ENCODE measurements around the gene VPS13D.
"Not testable (repeated sequence)": the region's sequence is repeated elsewhere in the genome, so short reads cannot be mapped to it uniquely, and the experiment has no call there.

Gene VPS13D

DNA sequence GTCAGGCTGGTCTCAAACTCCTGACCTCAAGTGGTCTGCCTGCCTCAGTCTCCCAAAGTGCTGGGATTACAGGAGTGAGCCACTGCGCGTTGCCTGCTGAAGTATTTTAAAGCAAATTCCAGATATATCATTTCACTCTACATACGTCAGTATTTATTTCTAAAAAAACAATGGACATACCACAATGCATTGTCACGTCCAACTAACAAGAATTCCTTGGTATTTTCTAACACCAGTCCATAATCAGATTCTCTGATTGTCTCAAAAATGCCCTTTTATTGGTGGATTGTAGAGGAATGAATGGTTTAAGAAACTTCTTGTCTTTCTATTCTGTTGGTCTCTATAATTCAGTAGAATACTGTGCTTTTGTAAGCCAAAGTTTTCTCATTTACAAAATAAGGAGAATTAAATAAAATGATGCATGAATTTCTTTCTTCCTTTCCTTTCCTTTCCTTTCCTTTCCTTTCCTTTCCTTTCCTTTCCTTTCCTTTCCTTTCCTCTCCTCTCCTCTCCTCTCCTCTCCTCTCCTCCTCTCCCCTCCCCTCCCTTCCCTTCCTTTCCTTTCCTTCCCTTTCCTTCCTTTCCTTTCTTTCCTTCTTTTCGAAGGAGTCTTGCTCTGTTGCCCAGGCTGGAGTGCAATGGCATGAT, 55.8 kb downstream of the VPS13D start:
- DNase-seq (ENCODE audit: low read depth in 1 of 2, low spot score in 1 of 2) = no peak

DNA sequence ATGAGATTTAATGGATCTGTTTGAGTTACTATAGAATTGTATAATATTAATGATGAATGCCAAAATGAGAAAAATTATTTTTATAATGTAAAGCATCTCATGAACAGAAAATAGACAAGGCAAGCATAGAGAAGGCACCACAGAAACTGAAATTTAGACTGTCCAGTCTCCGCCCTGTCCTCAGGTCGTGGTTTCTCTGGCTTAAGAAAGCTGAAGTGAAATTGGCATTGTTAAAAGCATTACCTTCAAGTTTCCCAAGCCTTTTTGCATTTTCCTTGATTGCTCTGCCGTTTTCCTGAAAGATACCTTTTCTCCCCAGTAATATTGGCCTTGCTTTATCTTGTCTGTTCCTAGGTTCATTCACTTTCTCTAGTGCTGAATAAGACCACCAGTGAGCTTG, 58.0 kb downstream of the VPS13D start:
- no peak for DNase-seq (ENCODE audit: low read depth in 1 of 2, low spot score in 1 of 2)

DNA sequence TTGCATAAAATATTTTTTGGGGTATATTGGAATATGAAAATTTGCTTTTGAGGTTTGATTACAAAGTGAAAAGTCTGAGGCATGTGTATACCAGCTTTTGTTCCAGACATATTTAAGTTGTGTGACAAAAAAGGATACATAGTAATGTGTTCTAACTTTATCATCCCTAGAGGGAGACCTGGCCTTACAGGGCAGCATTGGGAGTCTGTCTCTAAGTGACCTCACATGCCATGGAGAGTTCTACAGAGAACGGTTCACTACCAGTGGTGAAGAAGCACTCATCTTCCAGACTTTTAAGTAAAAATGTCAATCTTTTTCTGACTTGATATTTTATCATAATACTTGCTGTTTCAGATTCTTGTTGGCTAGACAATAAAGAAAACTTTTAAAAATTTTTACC, 61.0 kb downstream of the VPS13D start:
- no peak for DNase-seq (ENCODE audit: low read depth in 1 of 2, low spot score in 1 of 2)

DNA sequence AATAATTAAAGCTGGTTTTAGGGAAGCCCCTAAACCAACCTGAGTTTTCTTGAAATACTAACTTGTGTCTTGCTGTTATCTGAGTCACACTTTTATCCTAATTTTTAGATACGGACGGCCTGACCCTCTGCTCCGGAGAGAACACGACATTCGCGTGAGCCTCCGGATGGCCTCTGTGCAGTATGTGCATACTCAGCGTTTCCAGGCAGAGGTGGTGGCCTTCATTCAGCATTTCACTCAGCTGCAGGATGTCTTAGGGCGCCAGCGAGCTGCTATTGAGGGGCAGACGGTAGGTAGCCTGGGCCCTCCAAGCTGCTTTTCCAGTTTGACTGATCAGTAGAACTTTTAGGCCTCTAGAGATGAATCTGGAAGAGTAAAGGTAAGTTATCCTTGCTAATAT, 63.6 kb downstream of the VPS13D start:
- DNase-seq (ENCODE audit: low read depth in 1 of 2, low spot score in 1 of 2) = no peak

DNA sequence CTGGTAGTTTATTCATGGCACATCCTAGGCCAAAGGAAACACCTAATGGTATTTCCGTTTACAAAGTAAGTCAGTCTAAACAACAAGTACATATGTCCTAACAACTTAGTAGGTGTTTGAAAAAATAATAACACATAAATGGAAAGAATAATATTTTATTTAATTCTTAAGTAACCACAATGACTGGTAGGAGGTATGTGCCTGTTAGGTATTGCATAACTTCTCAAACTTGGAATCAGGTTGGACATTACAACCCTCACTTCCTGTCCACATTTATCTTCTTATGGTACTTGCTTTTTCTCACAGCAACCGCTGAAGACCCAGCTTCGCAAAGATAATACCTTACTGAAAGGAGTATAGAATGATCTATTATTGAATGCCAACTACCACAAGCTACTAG, 64.2 kb downstream of the VPS13D start:
- no peak for DNase-seq (ENCODE audit: low read depth in 1 of 2, low spot score in 1 of 2)

DNA sequence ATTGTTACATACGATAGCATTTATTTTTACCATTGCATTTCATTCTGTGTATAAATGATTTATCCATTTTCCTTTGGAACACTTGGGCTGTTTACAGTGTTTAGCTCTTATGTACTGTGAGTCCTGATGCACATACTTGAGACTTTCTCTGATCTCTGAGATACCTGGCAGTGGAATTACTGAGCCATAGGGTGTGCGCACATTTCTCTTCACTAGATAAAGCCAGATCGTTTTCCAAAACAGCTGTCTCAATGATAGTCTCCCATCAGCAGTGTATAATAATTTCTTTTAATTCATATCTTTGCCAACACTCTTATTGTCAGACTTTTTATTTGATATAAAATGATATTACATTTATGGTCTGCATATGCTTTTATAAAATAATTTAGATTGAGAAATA, 66.2 kb downstream of the VPS13D start:
- DNase-seq (ENCODE audit: low read depth in 1 of 2, low spot score in 1 of 2) = no peak

DNA sequence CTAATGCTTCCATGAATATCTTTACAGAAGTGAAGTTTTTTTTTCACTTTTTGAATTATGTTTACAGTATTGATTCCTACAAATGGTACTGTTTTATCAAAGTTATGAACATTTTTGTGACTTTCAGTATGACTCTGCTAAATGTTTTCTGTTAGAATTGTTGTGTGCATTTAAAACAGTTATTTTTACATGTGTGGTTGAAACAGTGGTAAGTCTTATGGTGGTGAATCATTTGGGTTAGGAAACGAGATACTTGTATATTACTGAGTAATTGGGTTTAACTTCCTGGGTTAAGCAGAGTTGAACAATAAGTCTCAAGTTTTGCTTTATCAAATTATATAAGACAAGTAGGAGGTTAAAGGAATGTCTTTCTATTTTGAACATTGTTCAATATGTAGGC, 66.8 kb downstream of the VPS13D start:
- DNase-seq (ENCODE audit: low read depth in 1 of 2, low spot score in 1 of 2) = no peak

DNA sequence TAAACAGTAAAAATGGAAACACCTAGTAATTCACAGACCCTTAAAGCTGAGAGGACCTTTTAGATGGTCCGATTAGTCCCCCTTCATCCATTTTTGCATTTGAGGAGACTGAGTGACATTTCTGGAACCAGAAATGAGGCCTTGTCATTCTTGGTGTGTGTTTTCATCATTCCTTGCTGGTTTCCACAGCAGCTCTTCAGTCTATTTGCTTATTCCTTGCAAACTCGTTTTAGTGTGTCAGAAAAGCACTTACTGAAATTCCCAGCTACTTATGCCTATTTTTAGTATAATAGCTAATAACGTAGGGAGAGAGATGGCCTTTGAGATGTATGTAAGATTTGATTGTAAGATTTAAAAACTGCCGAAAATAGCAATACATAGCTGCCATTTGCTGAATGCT, 70.9 kb downstream of the VPS13D start:
- DNase-seq (ENCODE audit: low read depth in 1 of 2, low spot score in 1 of 2) = no peak

DNA sequence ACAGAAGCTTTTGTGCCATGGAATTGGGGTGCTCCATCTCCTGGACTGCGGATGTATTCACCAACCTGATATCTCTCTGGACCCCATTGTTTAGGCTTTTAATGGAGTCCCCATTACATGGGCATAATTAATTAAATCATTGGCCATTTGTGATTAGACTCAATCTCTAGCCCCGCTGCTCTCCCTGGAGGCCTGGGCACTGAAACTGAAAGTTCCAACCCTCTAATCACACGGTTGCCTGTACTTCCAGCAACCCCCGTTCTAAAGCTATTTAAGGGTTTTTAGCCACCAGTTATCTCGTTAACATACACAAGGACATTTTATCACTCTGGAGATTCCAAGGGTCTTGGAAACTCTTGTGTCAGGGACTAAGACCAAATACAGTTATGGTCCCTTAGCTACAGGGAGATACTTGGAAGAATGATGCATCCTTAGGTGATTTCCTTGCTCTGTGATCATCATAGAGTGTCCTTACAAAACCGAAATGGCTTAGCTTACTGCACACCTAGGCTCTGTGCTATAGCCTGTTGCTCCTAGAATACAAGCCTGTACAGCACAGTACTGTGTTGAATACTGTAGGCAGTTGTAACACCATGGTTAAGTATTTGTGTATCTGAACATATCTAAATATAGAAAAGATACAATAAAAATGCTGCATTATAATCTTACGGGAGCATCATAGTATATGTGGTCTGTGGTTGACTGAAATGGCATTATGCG, 71.8 kb downstream of the VPS13D start:
- no peak for DNase-seq (ENCODE audit: low read depth in 1 of 2, low spot score in 1 of 2)

DNA sequence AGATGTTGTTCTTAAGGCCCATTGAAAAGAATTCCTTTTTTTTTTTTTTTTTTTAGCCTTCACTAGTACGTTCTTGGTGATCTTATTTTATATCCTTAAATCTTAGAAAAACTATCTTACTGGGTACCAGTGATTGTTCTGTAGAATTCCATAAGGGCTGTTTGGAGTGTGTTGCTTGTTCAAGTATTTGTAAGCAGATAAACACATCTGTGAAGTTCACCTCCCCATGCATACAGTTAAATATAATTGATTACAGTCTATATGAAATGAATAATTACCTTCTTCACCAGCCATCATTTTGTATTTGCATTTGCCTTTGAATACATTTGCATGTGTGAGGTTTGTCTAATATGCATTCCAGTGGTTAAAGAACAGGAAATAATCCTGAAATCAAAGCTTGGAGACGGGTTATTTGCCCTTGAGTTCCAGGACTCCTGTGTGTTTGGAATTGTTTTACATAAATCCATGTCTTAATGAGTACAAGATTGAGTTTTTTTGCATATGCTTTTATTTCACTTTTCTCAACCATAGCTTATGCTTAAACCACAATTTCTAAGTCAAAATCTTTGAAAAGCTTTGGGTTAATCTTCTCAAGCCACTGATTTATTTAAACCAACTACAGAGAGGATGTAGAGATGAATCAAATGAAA, 73.1 kb downstream of the VPS13D start:
- DNase-seq (ENCODE audit: low read depth in 1 of 2, low spot score in 1 of 2) = no peak

DNA sequence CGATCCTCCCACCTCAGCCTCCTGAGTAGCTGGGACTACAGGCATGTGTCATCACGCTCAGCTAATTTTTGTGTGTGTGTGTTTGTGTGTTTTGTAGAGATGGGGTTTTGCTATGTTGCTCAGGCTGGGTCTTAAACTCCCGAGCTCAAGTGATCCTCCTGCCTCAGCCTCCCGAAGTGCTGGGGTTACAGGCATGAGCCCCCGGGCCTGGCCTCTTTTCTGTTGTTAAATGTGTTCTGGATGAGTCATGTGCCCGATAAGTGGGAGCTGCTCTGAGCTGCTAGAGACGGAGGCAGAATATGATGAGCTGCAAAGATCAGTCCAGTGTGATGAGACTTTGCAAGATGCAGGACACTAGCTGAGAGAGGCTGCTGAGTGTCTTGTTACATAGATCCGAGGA, 75.5 kb downstream of the VPS13D start:
- no peak for DNase-seq (ENCODE audit: low read depth in 1 of 2, low spot score in 1 of 2)

DNA sequence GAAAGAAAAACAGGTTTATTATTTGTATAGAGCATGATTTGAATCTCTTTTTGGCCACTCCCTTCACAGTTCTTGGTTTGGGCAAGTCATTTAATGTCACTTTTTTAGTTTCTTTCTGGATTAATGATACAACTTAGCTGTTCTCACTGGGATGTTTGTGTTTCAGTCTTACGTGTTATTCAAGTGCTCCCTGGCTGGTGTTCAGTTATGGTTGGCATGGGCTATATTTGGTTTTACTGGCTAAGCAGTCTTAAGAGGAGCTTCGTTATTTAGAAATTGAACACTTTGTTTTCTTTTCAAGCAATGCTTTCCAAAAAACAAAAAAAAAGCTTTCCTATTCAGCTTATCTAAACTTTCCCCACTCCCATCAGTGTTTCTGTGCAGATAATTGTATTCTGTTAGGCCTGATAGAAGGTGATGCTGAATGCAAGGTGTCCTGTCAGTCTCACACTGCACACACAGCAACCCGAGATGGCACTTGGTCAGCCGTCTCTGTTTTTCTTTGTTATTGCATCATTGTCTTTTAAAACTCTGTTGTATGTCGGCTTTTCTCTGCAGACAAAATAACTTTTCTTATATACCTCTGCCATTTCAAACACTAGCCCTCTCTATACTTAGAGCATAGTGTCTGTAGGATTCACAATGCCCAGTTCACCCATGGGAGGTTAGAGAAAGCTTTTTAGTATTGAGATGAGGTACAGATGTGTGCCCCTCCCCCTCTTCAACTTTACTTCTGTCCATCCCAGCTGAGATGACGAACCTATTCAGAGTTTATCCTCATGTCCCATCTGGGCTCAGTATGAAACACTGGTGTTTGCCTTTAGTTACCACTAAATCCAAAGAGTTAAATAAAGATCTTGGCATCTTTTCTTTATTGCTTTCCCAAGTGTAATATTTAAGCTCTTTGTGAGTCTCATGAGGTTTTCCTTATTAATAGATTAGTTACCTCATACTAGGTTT, 80.2 kb downstream of the VPS13D start:
- DNase-seq (ENCODE audit: low read depth in 1 of 2, low spot score in 1 of 2) = no peak

DNA sequence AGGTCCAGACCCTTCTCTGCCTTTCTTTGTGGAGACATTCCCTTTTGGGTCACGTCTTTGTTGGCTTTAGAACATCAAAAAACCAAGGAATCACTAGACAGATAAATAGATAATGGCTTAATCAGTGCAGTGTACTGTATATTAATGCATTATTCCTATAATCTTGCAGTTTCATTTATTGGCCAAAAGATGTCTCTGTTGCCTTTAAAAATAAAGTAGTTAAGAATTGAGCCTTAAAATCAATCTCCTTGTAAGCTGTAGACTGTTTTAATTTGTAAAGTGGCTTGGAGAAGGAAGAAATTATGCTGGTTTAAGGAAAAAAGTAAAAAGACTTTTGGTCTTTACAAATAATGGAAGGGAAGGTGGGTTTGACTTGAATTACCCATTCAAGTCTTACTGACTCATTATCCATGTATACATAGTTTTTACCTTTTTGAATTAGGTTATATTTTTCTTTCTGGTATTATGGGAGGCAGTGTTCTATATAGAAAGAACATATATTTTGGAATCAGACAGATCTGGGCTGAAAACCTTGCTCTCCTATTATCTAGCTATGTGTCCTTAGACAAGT, 84.6 kb downstream of the VPS13D start:
- no peak for DNase-seq (ENCODE audit: low read depth in 1 of 2, low spot score in 1 of 2)

DNA sequence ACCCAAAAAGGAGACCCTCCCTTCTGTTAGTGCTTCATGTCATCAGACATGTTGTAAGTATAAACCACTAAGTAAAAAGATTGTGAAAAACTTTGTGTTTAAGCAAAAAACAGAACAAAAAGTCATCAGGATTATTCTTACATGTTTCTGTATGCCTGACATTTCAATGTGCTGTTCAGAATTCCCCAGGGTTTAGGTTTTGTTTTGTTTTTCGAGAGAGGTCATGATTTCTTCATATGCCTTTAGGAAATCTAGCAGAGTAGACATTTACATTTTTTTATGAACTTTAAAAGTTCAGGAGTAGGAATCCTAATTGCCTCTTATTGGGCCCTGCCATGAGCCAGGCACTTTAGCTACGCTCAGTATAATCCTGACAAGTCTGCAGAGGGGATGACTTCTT, 85.3 kb downstream of the VPS13D start:
- no peak for DNase-seq (ENCODE audit: low read depth in 1 of 2, low spot score in 1 of 2)

DNA sequence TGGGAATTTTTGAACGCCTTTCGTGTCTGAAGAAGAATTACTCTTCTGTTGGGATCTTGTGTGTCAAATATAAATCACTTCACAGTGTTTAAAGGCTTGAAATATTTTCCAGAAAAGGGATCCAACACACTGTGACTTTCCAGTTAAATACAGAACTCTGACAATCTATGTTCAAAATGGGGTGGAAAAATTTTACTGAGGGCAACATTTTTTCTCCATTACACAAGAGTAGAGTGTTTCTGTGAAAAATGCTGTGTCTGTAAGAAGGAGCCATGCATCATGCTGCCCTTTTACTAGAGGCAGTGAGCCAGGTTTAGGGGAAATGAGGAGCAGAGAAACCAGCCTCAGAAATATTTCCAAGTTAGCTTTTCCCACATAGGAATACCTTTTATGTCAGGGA, 86.5 kb downstream of the VPS13D start:
- DNase-seq (ENCODE audit: low read depth in 1 of 2, low spot score in 1 of 2) = no peak

DNA sequence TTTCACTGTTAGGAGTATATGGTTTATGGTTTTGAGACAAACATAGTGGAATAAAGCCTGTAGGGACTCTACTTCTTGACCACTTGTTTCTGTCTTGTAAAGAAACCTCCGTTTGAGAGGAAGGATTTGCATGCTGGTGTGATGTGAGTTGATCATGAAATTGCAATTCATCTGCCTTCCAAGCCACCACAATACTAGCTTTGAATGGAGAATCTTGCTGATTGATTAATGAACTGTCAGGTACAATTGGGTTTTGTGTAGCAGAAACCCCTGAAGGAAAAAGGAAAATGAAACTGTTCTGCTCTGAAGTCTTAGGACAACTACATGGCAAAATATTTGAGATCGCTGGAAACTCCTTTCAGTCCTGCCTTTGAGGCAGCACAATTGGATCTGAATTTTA, 90.7 kb downstream of the VPS13D start:
- no peak for DNase-seq (ENCODE audit: low read depth in 1 of 2, low spot score in 1 of 2)

DNA sequence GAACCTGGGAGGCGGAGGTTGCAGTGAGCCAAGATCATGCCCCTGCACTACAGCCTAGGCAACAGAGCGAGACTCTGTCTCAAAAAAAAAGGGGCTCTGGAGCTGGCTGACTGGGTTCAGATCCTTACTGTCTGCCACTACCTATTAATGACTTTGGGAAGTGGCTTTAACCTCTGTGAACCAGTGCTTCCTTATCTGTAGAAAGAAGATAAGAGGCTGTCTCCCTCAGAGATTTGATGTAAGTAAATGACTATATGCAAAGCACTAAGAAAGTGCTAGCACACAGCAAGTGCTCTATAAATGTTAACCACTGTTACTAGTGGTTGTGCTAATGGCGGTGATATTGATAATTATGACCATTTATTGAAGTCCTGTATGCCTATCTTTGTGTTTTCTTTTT, 94.6 kb downstream of the VPS13D start:
- no peak for DNase-seq (ENCODE audit: low read depth in 1 of 2, low spot score in 1 of 2)

DNA sequence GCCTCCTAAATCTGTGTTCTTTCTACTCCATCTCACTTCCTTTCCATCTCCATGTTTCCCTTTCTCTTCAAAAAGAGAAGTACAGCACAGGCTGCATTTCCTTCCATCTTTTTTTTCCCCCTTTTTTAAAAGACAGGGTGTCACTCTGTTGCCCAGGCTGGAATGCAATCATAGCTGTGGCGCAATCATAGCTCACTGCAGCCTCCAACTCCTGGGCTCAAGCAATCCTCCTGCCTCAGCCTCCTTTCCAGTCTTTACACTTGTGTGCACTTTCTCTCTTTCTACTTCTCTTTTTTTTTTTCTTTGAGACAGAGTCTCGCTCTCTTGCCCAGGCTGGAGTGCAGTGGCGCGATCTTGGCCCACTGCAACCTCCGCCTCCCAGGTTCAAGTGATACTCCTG, 95.1 kb downstream of the VPS13D start:
- DNase-seq (ENCODE audit: low read depth in 1 of 2, low spot score in 1 of 2) = not testable (repeated sequence)

DNA sequence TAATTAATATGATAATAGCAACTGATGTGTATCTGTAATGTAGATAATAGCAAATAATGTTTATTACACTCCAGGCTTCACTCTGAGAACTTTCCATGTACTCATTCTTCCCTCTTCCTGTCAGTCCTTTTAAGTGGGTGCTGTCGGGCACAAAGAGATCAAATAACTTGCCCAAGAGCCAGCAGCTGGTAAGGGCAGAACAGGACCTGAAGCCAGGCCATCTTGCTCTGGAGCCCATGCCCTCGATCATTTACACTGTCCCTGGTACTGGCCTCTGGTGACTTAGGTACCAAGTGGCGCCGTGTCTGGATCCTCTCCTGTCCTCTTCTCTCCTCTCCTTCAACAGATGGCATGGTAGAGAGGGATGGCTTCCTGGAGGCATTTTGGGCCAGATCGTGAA, 97.2 kb downstream of the VPS13D start:
- no peak for DNase-seq (ENCODE audit: low read depth in 1 of 2, low spot score in 1 of 2)

DNA sequence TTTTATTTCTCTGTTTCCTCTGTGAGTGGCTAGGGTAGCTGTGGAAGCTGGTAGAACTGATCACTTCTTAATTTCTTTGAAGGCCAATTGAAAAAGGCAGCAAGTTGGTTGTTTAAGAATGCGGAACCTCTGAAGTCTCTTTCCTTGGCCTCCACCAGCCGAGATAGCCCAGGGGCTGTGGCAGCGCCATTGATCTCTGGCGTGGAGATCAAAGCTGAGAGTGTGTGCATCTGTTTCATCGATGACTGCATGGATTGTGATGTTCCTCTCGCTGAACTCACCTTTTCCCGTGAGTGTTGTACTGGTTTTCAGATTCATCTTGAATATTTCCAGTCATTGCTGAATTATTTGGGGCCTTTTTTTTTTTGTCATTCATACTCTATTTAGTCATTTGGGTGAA, 97.7 kb downstream of the VPS13D start:
- no peak for DNase-seq (ENCODE audit: low read depth in 1 of 2, low spot score in 1 of 2)
